HEK293 (cell line): ENCODE data around the gene LRRC8C.

ENCODE experiments used
- CTCF ChIA-PET: fragments of 350-600 bp; formaldehyde crosslinking; extraction: SDS; loops from one replicate; lab custom pipeline; 2021; ENCODE audit warnings: antibody characterized with exemption; lab: Yijun Ruan, JAX
- POLR2A ChIA-PET: fragments of 300-600 bp; formaldehyde crosslinking; extraction: SDS; loops from one replicate; lab custom pipeline; 2020; ENCODE audit warnings: antibody characterized with exemption, inconsistent platforms; lab: Yijun Ruan, JAX
- H3K27ac ChIP-seq: fragments of 200-500 bp; sonication (Bioruptor generic); 2 replicates; pipeline ENCODE4 v1.5.1; 2014; ENCODE audit warnings: low read depth, low read length, control low read depth, inconsistent platforms; ENCODE audit errors: extremely low read depth
- H3K36me3 ChIP-seq, 2 experiments: fragments of 200-500 bp in 1 of 2; sonication (Bioruptor generic) in 1 of 2; 1 replicate in 1 of 2; 2 replicates in 1 of 2; pipeline ENCODE4 v1.5.1; 2014 to 2017; ENCODE audit warnings: inconsistent platforms in 2 of 2, low read length in 2 of 2; ENCODE audit not compliant: control insufficient read depth in 2 of 2, insufficient read depth in 1 of 2
- H3K4me1 ChIP-seq: fragments of 200-500 bp; sonication (Bioruptor generic); 2 replicates; pipeline ENCODE4 v1.5.1; 2014; ENCODE audit warnings: mild to moderate bottlenecking, low read length, inconsistent platforms; ENCODE audit not compliant: control insufficient read depth, insufficient read depth
- H3K4me3 ChIP-seq: 2 replicates; pipeline ENCODE4 v1.5.1; 2011; ENCODE audit warnings: low read depth, mild to moderate bottlenecking, control low read depth, low read length, moderate library complexity
- H3K9me3 ChIP-seq: fragments of 200-500 bp; sonication (Bioruptor generic); 2 replicates; pipeline ENCODE4 v1.5.1; 2014; ENCODE audit warnings: low read depth, low read length, inconsistent platforms; ENCODE audit not compliant: control insufficient read depth, insufficient read depth
- ATF2 ChIP-seq: fragments of 450-650 bp; formaldehyde crosslinking; IDR thresholded peaks from 2 replicates; pipeline ENCODE4 v1.5.1; 2016; ENCODE audit warnings: missing biosample characterization, missing genetic modification characterization, low read depth
- EGR2 ChIP-seq: fragments of 450-650 bp; formaldehyde crosslinking; IDR thresholded peaks from 2 replicates; pipeline ENCODE4 v1.5.1; 2016; ENCODE audit warnings: low read depth, missing biosample characterization, missing genetic modification characterization
- FEZF1 ChIP-seq: fragments of 450-650 bp; formaldehyde crosslinking; IDR thresholded peaks from 2 replicates; pipeline ENCODE4 v1.5.1; 2016; ENCODE audit warnings: missing biosample characterization, missing genetic modification characterization
- GLIS2 ChIP-seq: fragments of 450-650 bp; formaldehyde crosslinking; IDR thresholded peaks from 2 replicates; pipeline ENCODE4 v1.5.1; 2016; ENCODE audit warnings: missing biosample characterization, missing genetic modification characterization
- HOXC10 ChIP-seq: sonication (generic); formaldehyde crosslinking; IDR thresholded peaks from 2 replicates; pipeline ENCODE4 v1.8.1; 2023; ENCODE audit warnings: mild to moderate bottlenecking, missing genetic modification reagents
- IKZF3 ChIP-seq: fragments of 450-650 bp; IDR thresholded peaks from 2 replicates; pipeline ENCODE4 v1.5.0; 2018; ENCODE audit warnings: missing biosample characterization, mild to moderate bottlenecking, missing genetic modification characterization, moderate library complexity
- INSM2 ChIP-seq: fragments of 450-650 bp; formaldehyde crosslinking; IDR thresholded peaks from 2 replicates; pipeline ENCODE4 v1.5.1; 2016; ENCODE audit warnings: missing biosample characterization, missing genetic modification characterization
- PRDM1 ChIP-seq: fragments of 450-650 bp; formaldehyde crosslinking; IDR thresholded peaks from 2 replicates; pipeline ENCODE4; 2016; ENCODE audit warnings: missing biosample characterization, missing genetic modification characterization
- SCRT1 ChIP-seq: fragments of 450-650 bp; formaldehyde crosslinking; IDR thresholded peaks from 2 replicates; pipeline ENCODE4 v1.5.1; 2016; ENCODE audit warnings: missing biosample characterization, missing genetic modification characterization, borderline replicate concordance
- SCRT2 ChIP-seq: fragments of 450-650 bp; formaldehyde crosslinking; IDR thresholded peaks from 2 replicates; pipeline ENCODE4 v1.5.1; 2016; ENCODE audit warnings: missing biosample characterization, missing genetic modification characterization
- SP2 ChIP-seq: fragments of 450-650 bp; formaldehyde crosslinking; IDR thresholded peaks from 2 replicates; pipeline ENCODE4 v1.5.1; 2016; ENCODE audit warnings: missing biosample characterization, missing genetic modification characterization
- SP7 ChIP-seq: fragments of 450-650 bp; formaldehyde crosslinking; IDR thresholded peaks from 2 replicates; pipeline ENCODE4 v1.5.1; 2016; ENCODE audit warnings: missing biosample characterization, missing genetic modification characterization
- ZBTB21 ChIP-seq: fragments of 450-650 bp; formaldehyde crosslinking; IDR thresholded peaks from 2 replicates; pipeline ENCODE4 v1.5.1; 2017; ENCODE audit warnings: missing biosample characterization, missing genetic modification characterization
- ZNF157 ChIP-seq: fragments of 450-650 bp; formaldehyde crosslinking; IDR thresholded peaks from 2 replicates; pipeline ENCODE4 v1.5.1; 2016; ENCODE audit warnings: missing biosample characterization, missing genetic modification characterization
- ZNF175 ChIP-seq: fragments of 450-650 bp; formaldehyde crosslinking; IDR thresholded peaks from 2 replicates; pipeline ENCODE4 v1.5.1; 2016; ENCODE audit warnings: missing biosample characterization, missing genetic modification characterization
- ZNF19 ChIP-seq: fragments of 450-650 bp; formaldehyde crosslinking; IDR thresholded peaks from 2 replicates; pipeline ENCODE4; 2016; ENCODE audit warnings: missing biosample characterization, missing genetic modification characterization, low read depth
- ZNF335 ChIP-seq: fragments of 450-650 bp; formaldehyde crosslinking; conservative IDR thresholded peaks from 2 replicates; pipeline ENCODE4 v1.5.1; 2016; ENCODE audit warnings: missing biosample characterization, missing genetic modification characterization
- ZNF629 ChIP-seq: fragments of 450-650 bp; formaldehyde crosslinking; IDR thresholded peaks from 2 replicates; pipeline ENCODE4 v1.5.1; 2017; ENCODE audit warnings: missing biosample characterization, missing genetic modification characterization
- ZNF664 ChIP-seq: fragments of 450-650 bp; formaldehyde crosslinking; IDR thresholded peaks from 2 replicates; pipeline ENCODE4 v1.5.1; 2016; ENCODE audit warnings: missing biosample characterization, missing genetic modification characterization
- ZNF777 ChIP-seq: fragments of 450-650 bp; formaldehyde crosslinking; IDR thresholded peaks from 2 replicates; pipeline ENCODE4 v1.5.1; 2017; ENCODE audit warnings: missing biosample characterization, missing genetic modification characterization, borderline replicate concordance
- ZSCAN16 ChIP-seq: fragments of 450-650 bp; formaldehyde crosslinking; IDR thresholded peaks from 2 replicates; pipeline ENCODE4 v1.5.1; 2016; ENCODE audit warnings: missing biosample characterization, missing genetic modification characterization
- TF ChIP-seq, protein P1 (sequence below): fragments of 450-650 bp; formaldehyde crosslinking; IDR thresholded peaks from 2 replicates; pipeline ENCODE4 v1.5.1; 2016; ENCODE audit warnings: missing biosample characterization, missing genetic modification characterization
- TF ChIP-seq, protein P2 (sequence below): fragments of 450-650 bp; formaldehyde crosslinking; IDR thresholded peaks from 2 replicates; pipeline ENCODE4 v1.5.1; 2016; ENCODE audit warnings: missing biosample characterization, missing genetic modification characterization

The LRRC8C gene

GRCh38 chr1:89736937-89737733 is 104.2 kb downstream of the LRRC8C start (continued):
- no peak for TF ChIP-seq ZNF175
- TF ChIP-seq GLIS2: no peak
- TF ChIP-seq ZBTB21 (tag by site-specific recombination): no peak
- no peak for TF ChIP-seq HOXC10 (CRISPR knock-in tag)
- no peak for TF ChIP-seq ZNF19 (tag by site-specific recombination)
- no peak for TF ChIP-seq ZNF664

- H3K27ac ChIP-seq: no peak overlapping the region
- H3K4me1 ChIP-seq: no peaks in the 10 kb centered on the region
- no peaks in the 10 kb centered on the region for H3K36me3 ChIP-seq
- POLR2A ChIA-PET: interaction anchor here (0.6 kb wide), 1 partner anchor 96 kb away, joined by 5 read pairs; no protein-coding TSS in a partner anchor
- TF ChIP-seq SCRT2 (tag by site-specific recombination) (peak; percentile 81), SCRT1 (tag by site-specific recombination) (peak; percentile 59; the same call in 1 of the 2 replicates), ZNF777 (no peak)
- no peak overlapping the region for H3K4me3 ChIP-seq
- CTCF ChIA-PET: no interaction called here
- H3K9me3 ChIP-seq: no peaks in the 10 kb centered on the region
Observed at GRCh38 chr1:89737985-89738510, 105.1 kb downstream of the LRRC8C start.

DNA sequence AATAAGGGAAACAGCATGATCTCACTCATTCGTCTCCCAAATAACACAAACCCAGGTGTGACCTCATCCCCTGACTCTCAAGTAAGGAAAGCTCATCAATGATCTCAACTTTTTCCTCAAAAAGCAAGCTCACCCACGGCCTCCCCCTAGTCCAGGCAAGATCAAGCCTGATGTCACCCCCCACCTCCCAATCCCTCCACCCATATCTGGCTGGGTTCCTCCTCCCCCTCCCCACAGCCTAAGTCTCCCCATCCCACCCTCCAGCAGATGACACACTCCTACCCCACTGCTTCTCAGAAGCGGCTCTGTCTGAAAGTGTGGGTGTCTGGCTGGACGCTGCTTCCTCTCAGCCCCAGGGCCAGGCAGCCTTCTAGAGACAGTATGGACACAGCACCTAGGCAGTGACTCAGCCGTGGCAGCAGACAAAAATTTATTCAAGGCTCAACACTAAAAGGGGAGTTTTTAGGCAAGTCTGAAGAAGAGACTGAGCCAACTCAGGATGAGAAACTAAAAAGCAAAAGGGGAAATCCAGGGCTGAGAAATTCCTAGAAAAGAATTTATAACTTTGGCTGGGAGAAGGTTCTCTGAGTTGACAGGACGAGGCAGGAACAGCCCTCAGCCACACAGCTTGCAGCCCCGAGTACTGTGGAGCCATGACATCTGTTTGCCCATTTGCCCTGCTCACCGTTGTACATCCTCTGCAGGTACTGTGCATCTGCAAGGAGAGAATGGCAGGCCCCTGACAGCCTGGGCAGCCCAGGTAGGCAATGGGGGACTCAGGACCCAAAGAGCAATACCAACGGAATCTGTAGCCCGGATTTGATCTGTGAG is 106.3 kb downstream of the LRRC8C start:
- H3K27ac ChIP-seq: no peak overlapping the region
- POLR2A ChIA-PET: no interaction called here
- no peaks in the 10 kb centered on the region for H3K4me1 ChIP-seq
- no peak overlapping the region; the same call in 1 of the 2 replicates for H3K4me3 ChIP-seq
- CTCF ChIA-PET: interaction anchor here (0.9 kb wide), 1 partner anchor 23 kb away, joined by 5 read pairs; no protein-coding TSS in a partner anchor
- no peaks in the 10 kb centered on the region for H3K36me3 ChIP-seq
- H3K9me3 ChIP-seq: no peaks in the 10 kb centered on the region
- TF ChIP-seq ZNF335 (tag by site-specific recombination): peak; percentile 28; the same call in 1 of the 2 replicates
- no peak for TF ChIP-seq ZNF157 (tag by site-specific recombination)
- TF ChIP-seq EGR2 (tag by site-specific recombination): peak; percentile 85
- TF ChIP-seq IKZF3 (tag by site-specific recombination): no peak
- TF ChIP-seq SP7 (tag by site-specific recombination): peak; percentile 50
- TF ChIP-seq PRDM1: peak; percentile 44
- TF ChIP-seq, protein P1, sequence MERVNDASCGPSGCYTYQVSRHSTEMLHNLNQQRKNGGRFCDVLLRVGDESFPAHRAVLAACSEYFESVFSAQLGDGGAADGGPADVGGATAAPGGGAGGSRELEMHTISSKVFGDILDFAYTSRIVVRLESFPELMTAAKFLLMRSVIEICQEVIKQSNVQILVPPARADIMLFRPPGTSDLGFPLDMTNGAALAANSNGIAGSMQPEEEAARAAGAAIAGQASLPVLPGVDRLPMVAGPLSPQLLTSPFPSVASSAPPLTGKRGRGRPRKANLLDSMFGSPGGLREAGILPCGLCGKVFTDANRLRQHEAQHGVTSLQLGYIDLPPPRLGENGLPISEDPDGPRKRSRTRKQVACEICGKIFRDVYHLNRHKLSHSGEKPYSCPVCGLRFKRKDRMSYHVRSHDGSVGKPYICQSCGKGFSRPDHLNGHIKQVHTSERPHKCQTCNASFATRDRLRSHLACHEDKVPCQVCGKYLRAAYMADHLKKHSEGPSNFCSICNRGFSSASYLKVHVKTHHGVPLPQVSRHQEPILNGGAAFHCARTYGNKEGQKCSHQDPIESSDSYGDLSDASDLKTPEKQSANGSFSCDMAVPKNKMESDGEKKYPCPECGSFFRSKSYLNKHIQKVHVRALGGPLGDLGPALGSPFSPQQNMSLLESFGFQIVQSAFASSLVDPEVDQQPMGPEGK (tag by site-specific recombination): peak; percentile 78
- no peak for TF ChIP-seq FEZF1 (tag by site-specific recombination)
- no peak for TF ChIP-seq ZSCAN16 (tag by site-specific recombination)
- TF ChIP-seq, protein P2, sequence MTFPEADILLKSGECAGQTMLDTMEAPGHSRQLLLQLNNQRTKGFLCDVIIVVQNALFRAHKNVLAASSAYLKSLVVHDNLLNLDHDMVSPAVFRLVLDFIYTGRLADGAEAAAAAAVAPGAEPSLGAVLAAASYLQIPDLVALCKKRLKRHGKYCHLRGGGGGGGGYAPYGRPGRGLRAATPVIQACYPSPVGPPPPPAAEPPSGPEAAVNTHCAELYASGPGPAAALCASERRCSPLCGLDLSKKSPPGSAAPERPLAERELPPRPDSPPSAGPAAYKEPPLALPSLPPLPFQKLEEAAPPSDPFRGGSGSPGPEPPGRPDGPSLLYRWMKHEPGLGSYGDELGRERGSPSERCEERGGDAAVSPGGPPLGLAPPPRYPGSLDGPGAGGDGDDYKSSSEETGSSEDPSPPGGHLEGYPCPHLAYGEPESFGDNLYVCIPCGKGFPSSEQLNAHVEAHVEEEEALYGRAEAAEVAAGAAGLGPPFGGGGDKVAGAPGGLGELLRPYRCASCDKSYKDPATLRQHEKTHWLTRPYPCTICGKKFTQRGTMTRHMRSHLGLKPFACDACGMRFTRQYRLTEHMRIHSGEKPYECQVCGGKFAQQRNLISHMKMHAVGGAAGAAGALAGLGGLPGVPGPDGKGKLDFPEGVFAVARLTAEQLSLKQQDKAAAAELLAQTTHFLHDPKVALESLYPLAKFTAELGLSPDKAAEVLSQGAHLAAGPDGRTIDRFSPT (tag by site-specific recombination): peak; percentile 44
- TF ChIP-seq ATF2: peak; percentile 82
- 0 out of 2 replicates have a peak, but pooled peaks have one; percentile 11 for TF ChIP-seq SP2 (tag by site-specific recombination)
- peak; percentile 93 for TF ChIP-seq ZNF629
- TF ChIP-seq INSM2 (tag by site-specific recombination): peak; percentile 31; the same call in 1 of the 2 replicates
